ENCODE results near the gene CHDH.

The CHDH gene

DNA sequence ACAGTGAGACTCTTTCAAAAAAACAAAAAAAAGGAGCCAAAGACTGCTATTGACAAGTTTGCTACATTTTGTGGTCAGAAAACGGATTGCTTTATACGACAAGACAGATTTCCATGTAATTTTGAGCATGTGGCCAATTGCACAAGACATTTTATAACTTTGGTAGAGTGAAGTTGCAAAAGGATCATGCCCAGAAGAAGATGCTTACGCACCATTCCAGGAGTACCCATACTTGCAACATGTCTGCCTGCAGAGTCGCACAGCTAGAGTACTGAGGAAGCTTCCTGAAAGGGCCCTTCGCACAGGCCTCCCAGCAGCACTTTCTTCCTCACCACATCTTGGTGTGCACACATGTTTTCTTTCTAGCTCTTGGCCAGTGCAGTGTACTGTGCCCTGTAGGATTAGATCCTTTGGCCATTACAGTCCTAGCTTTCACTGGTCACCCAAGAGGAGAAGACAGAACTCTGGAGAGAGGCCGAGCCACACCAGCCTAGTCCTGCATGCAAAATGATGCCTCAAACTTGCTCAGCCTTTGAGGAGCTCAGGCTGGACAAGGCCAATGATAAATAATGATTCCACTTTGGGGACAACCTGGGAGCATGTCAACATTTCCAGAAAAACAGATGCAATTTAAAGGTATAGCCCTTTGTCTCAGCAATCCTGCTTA is 11.7 kb downstream of the CHDH start:
- Histone ChIP-seq H3K4me2 (ENCODE audit: insufficient read depth, low read length) (no peak overlapping the region), H3K9me3 (ENCODE audit: insufficient read depth, low read length, severe bottlenecking) (no peaks in the 10 kb centered on the region), H3K4me3 (ENCODE audit: low read depth in 1 of 2, low read length in 2 of 2) (no peak overlapping the region), H3K27me3 (ENCODE audit: insufficient read depth, low read length, poor library complexity) (no peaks in the 10 kb centered on the region), H3K79me2 (ENCODE audit: insufficient read depth, low read length) (no peaks in the 10 kb centered on the region), H2AFZ (ENCODE audit: low read depth, low read length) (no peak overlapping the region), H4K20me1 (ENCODE audit: insufficient read depth, low read length) (no peaks in the 10 kb centered on the region; the same call in 1 of the 2 replicates), H3K36me3 (ENCODE audit: insufficient read depth, low read length) (no peaks in the 10 kb centered on the region), H3K4me1 (ENCODE audit: insufficient read depth, low read length) (no peaks in the 10 kb centered on the region), H3K9ac (ENCODE audit: low read depth, low read length) (no peak overlapping the region), H3K27ac (ENCODE audit: low read length) (no peak overlapping the region)
- DNase-seq, result no peak
- ATAC-seq (ENCODE audit: insufficient read depth, low read depth), result no peak
- TF ChIP-seq CTCF (IDR thresholded peaks at IDR 0.05; ENCODE audit: borderline replicate concordance, extremely low read depth, low read length, poor library complexity, severe bottlenecking) (no peak), EZH2 (IDR thresholded peaks at IDR 0.05; ENCODE audit: borderline replicate concordance, low read depth, low read length, severe bottlenecking) (no peak)

DNA sequence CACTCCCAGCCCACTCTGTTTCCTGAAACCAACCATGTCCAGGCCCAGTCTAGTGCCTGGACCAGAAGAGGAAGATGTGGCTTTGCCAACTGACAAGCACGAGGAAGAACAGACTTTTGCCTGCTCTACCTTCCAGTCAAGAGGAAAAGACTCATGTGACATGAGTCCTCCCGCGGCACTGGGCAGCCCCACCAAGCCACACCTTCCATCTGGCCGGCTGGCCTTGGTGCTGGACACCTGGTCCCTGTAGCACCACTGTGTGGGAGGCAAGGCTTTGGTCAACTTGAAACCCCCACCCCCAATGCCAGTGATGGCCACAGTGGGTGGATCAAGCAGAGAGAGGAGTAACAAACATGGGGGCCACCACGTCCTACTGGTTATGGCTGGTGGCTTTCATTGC is 12.5 kb downstream of the CHDH start:
- Histone ChIP-seq H3K9me3 (ENCODE audit: insufficient read depth, low read length, severe bottlenecking) (no peaks in the 10 kb centered on the region), H3K4me1 (ENCODE audit: insufficient read depth, low read length) (no peaks in the 10 kb centered on the region), H3K36me3 (ENCODE audit: insufficient read depth, low read length) (no peaks in the 10 kb centered on the region), H4K20me1 (ENCODE audit: insufficient read depth, low read length) (no peaks in the 10 kb centered on the region; the same call in 1 of the 2 replicates), H3K27me3 (ENCODE audit: insufficient read depth, low read length, poor library complexity) (no peaks in the 10 kb centered on the region), H3K79me2 (ENCODE audit: insufficient read depth, low read length) (no peaks in the 10 kb centered on the region), H2AFZ (ENCODE audit: low read depth, low read length) (no peak overlapping the region), H3K27ac (ENCODE audit: low read length) (no peak overlapping the region), H3K4me3 (ENCODE audit: low read depth in 1 of 2, low read length in 2 of 2) (no peak overlapping the region), H3K4me2 (ENCODE audit: insufficient read depth, low read length) (no peak overlapping the region), H3K9ac (ENCODE audit: low read depth, low read length) (no peak overlapping the region)
- DNase-seq (no peak), ATAC-seq (ENCODE audit: insufficient read depth, low read depth) (no peak)
- TF ChIP-seq CTCF (IDR thresholded peaks at IDR 0.05; ENCODE audit: borderline replicate concordance, extremely low read depth, low read length, poor library complexity, severe bottlenecking) (no peak), EZH2 (IDR thresholded peaks at IDR 0.05; ENCODE audit: borderline replicate concordance, low read depth, low read length, severe bottlenecking) (no peak)

DNA sequence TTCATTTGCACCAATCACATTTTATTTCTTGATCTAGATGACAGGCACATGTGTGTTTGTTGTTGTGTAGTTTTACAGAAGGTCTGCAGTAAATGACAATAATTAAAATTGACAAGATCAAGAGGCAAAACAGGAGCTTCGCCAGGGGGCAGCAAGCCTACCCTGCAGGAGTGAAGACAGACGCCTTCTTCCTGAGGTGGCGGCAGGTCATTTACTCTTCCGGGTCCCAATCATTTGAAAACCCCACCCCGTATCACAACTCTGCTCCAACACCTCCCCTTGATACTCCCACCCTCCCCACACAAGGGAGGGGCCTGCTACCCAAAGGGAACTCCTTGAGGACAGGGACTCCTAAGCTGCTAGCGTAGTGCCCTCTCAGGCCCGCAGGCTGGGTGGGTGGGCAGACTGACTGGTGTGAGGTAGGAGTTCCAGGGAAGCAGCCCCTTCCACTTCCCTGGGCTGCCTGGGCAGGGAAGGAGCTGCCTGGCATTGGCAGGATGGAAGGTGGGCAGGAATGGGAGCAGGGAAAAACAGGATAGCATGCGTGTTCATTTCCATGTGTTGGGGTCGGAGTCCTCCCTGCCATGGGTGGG is 13.1 kb downstream of the CHDH start:
- ATAC-seq (ENCODE audit: insufficient read depth, low read depth) (no peak), DNase-seq (no peak)
- Histone ChIP-seq H4K20me1 (ENCODE audit: insufficient read depth, low read length) (no peaks in the 10 kb centered on the region; the same call in 1 of the 2 replicates), H3K4me1 (ENCODE audit: insufficient read depth, low read length) (no peaks in the 10 kb centered on the region), H3K4me3 (ENCODE audit: low read depth in 1 of 2, low read length in 2 of 2) (no peak overlapping the region), H3K79me2 (ENCODE audit: insufficient read depth, low read length) (no peaks in the 10 kb centered on the region), H3K27ac (ENCODE audit: low read length) (no peak overlapping the region), H3K9ac (ENCODE audit: low read depth, low read length) (no peak overlapping the region), H3K4me2 (ENCODE audit: insufficient read depth, low read length) (no peak overlapping the region), H2AFZ (ENCODE audit: low read depth, low read length) (no peak overlapping the region), H3K9me3 (ENCODE audit: insufficient read depth, low read length, severe bottlenecking) (no peaks in the 10 kb centered on the region), H3K36me3 (ENCODE audit: insufficient read depth, low read length) (no peaks in the 10 kb centered on the region), H3K27me3 (ENCODE audit: insufficient read depth, low read length, poor library complexity) (no peaks in the 10 kb centered on the region)
- TF ChIP-seq CTCF (IDR thresholded peaks at IDR 0.05; ENCODE audit: borderline replicate concordance, extremely low read depth, low read length, poor library complexity, severe bottlenecking), result no peak
